Activated T-cell treated with anti-CD3 and anti-CD28 coated beads, Interleukin-2, amount 50 U/mL, for 72 hours (primary cell): ENCODE data around the gene APCDD1L. TPM values are rescaled to one million over a fixed set of nuclear protein-coding genes. Genes with fewer than 3 reads are reported as not detected.
A peak's percentile ranks its signal among the peaks of the same experiment; 100 is the strongest.

Experiments used
- ATAC-seq, 2 donors: fragments of 150-1000 bp; cut with Tn5 transposase; replicated peaks in 1 of 2; 2 replicates each; pipeline ENCODE4 v1.10.0; 2021; ENCODE audit warnings: moderate library complexity in 2 of 2, mild to moderate bottlenecking in 1 of 2
- DNase-seq, 2 donors: peaks; one replicate each; pipeline ENCODE4 v3.0.0; 2021 to 2022; ENCODE audit warnings: mixed read lengths in 1 of 2
- H3K27ac Mint-ChIP-seq: one replicate; pipeline ENCODE4 v1.8.0; 2022; ENCODE audit warnings: mild to moderate bottlenecking, moderate library complexity, mixed read lengths
- H3K27me3 Mint-ChIP-seq: one replicate; pipeline ENCODE4 v1.8.0; 2022; ENCODE audit warnings: low read depth, mixed read lengths
- H3K36me3 Mint-ChIP-seq, 2 donors: one replicate each; pipeline ENCODE4 v1.8.0; 2022; ENCODE audit warnings: mixed read lengths in 2 of 2, mild to moderate bottlenecking in 1 of 2; ENCODE audit not compliant: insufficient read depth in 2 of 2
- H3K4me1 Mint-ChIP-seq: one replicate; pipeline ENCODE4 v1.8.0; 2022; ENCODE audit warnings: low read depth, mixed read lengths
- H3K4me3 Mint-ChIP-seq, 2 donors: one replicate each; pipeline ENCODE4 v1.8.0; 2022; ENCODE audit warnings: mild to moderate bottlenecking in 2 of 2, mixed read lengths in 2 of 2, moderate library complexity in 2 of 2
- H3K9me3 Mint-ChIP-seq, 2 donors: one replicate each; pipeline ENCODE4 v1.8.0; 2022; ENCODE audit warnings: mixed read lengths in 2 of 2
- total RNA-seq, 2 donors: library from RNA; stranded (reverse); gene quantifications; one replicate each; pipeline ENCODE4 v1.2.3, GENCODE V29; 2022

Gene APCDD1L
- total RNA-seq, 2 donors from 2014 or later = not detected

DNA sequence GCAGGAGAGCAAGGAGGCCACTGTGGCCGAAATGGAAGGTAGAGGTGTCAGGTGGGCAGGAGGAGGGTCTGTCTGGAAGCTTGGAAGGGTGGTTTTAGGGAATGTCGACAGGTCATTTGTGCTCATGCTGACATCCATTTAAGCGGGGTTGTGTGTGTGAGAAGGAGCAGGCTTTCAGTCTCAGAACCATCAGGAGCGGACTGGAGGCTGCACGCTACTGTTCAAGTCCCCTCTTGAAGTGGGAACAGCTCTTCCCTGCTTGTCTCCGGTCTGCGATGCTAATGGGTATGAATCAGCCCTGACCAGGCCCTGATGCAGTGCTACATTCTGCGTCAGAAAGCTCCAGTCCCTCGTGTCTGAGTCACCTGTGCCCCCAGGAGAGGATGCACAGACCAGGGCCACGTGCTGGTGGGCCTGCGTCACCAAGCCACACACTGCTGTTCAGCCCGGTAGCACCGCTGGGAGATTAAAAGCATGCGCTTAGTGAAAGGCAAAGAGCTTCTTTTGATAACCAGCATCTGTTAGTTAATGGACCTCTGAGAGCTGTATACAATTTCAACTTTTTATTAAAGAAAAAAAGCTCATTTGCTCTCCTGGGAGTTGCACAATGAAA is 58.0 kb downstream of the APCDD1L start:
- Mint-ChIP-seq H3K27me3 (no peaks in the 10 kb centered on the region), H3K36me3 (peaks cover 7% of the 10 kb centered on the region in 2 donors), H3K27ac (no peak overlapping the region), H3K9me3 (peaks cover 7 to 8% of the 10 kb centered on the region in 2 donors), H3K4me3 (no peak overlapping the region), H3K4me1 (peaks cover 12% of the 10 kb centered on the region)
- ATAC-seq (no peak), DNase-seq (no peak)

DNA sequence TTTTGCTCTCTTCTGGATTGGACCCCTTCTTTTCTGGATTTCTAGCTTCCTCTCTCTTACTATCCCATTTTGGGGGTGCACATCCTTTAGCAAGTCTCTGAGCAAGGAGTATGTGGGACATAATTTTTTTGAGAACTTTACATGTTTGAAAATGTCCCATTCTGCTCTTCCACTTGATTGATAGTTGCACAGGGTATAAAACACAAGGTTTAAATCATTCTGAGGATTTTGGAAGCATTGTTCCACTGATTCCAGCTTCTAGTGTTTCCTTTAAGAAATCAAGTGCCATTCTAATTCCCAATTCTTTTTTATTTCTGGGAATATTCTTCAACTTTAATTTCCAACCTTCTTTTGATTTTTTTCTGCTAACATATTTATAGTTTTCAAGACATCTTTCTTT is 60.7 kb downstream of the APCDD1L start:
- no peak for ATAC-seq
- Mint-ChIP-seq H3K36me3 (peaks cover 7 to 10% of the 10 kb centered on the region in 2 donors), H3K27me3 (no peaks in the 10 kb centered on the region)

DNA sequence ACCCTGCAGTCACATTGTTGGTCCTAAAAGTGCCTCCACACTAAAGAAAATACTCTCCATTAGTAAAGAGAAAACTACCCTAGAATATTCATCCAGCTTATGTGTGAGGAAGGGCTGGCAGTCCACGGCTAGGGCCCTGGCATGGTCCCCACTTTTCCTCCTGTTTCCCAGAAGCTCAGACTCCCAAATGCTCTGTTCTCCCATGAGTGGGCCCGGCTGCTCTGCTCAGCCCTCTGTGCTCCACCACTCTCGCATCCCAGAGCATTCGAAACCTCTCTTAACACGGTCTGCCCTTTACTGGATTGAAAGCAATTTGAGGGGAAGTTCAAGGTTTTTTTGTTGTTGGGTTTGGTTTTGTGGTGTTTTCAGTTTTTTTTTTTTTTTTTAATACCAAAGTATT is 61.8 kb downstream of the APCDD1L start:
- ATAC-seq = no peak
- H3K36me3 Mint-ChIP-seq = peaks cover 7 to 10% of the 10 kb centered on the region in 2 donors

More for the DNA sequence above, 60.7 kb downstream of the APCDD1L start:
- no peak for DNase-seq
- Mint-ChIP-seq H3K27ac (peak overlapping the region; percentile 14), H3K4me3 (no peak overlapping the region), H3K9me3 (peaks cover 7 to 8% of the 10 kb centered on the region in 2 donors), H3K4me1 (peaks cover 12% of the 10 kb centered on the region)

DNA sequence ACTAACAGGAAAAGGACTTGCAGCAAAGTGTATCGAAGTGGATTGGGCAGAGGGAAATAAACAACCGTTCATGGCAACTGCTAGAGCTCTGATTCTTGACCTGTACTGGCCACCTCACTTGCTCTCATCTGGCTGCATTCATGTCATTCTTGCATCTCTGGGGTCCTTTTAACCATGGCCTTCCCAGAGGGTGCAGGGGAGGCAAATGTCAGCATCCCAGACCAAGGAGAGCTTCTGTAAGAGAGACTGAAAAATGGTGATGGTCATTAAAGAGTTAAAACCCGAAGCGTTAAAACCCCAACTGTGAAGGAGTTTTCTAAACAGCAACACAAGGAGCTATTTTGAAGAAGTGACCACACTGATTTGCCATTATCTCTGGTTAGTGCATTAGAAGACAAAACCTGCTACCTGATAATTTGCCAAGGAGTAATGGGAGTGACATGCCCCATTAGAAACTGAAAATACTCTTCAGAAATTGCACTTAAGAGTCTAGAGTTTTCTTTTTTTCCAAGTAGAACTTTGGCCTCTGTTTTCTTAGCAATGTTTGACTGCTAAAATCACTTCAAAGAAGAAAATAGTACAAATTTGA is 62.4 kb downstream of the APCDD1L start:
- peaks cover 7 to 8% of the 10 kb centered on the region in 2 donors for H3K9me3 Mint-ChIP-seq
- ATAC-seq = no peak
- peaks cover 7 to 10% of the 10 kb centered on the region in 2 donors for H3K36me3 Mint-ChIP-seq

More for the DNA sequence above, 61.8 kb downstream of the APCDD1L start:
- no peak overlapping the region for H3K4me3 Mint-ChIP-seq
- H3K27ac Mint-ChIP-seq = no peak overlapping the region
- no peaks in the 10 kb centered on the region for H3K27me3 Mint-ChIP-seq
- DNase-seq = no peak
- H3K4me1 Mint-ChIP-seq = peaks cover 8% of the 10 kb centered on the region
- H3K9me3 Mint-ChIP-seq = peaks cover 7 to 8% of the 10 kb centered on the region in 2 donors

DNA sequence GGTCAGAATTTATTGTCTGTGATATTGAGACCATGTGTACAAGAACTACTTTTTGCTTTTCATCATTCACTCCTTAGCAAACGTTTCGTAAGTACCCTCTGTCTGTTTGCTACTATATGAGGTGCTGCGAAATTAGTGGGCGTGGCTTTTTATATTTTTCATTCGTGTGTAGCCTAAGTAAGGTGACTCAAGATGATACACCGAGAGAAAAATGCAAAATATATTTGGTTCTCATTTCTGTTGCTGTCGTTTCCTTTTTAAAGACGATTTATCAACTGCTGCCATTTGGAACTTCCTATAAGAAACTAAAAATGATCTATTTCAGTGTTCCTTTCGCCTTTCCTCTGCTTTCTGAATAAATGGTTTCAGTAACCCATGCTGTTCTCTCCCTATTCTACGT is 64.9 kb downstream of the APCDD1L start:
- Mint-ChIP-seq H3K36me3 (peaks cover 9 to 15% of the 10 kb centered on the region in 2 donors), H3K4me1 (peaks cover 6% of the 10 kb centered on the region), H3K27me3 (no peaks in the 10 kb centered on the region), H3K4me3 (no peak overlapping the region), H3K9me3 (peaks cover 7 to 8% of the 10 kb centered on the region in 2 donors), H3K27ac (no peak overlapping the region)
- ATAC-seq (no peak), DNase-seq (no peak)

More for the DNA sequence above, 62.4 kb downstream of the APCDD1L start:
- DNase-seq = no peak
- H3K4me3 Mint-ChIP-seq = no peak overlapping the region
- H3K27ac Mint-ChIP-seq = no peak overlapping the region
- peaks cover 2% of the 10 kb centered on the region for H3K4me1 Mint-ChIP-seq
- H3K27me3 Mint-ChIP-seq = no peaks in the 10 kb centered on the region

DNA sequence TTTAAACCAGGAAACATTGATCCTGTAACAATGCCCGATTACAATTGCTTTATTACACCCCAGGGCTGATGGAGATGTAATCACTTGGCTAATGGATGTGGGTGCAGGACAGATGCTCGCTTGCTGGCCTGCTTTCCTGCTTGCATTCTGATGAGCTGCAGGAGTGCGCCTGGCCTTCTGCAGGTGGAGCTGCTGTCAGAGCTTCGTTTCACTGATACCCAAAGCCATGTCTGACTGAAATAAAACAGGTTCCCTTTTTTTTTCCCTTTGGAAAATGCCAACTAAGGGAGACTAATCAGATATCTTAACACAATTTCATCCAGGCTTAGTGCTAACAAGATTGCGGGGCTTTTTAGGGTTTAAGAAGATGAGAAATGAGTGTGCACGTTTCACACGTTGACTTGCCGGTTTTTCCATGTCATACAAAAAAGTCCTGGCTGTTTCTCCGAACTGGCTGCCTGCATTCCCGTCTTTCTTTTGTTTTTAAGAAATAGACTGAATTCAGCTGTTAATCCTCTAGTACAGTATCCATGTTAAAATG is 65.4 kb downstream of the APCDD1L start:
- ATAC-seq = no peak
- no peak overlapping the region for H3K27ac Mint-ChIP-seq
- H3K27me3 Mint-ChIP-seq = no peaks in the 10 kb centered on the region
- H3K4me3 Mint-ChIP-seq = no peak overlapping the region
- H3K36me3 Mint-ChIP-seq = peaks cover 8 to 12% of the 10 kb centered on the region in 2 donors
- DNase-seq = no peak
- peaks cover 6% of the 10 kb centered on the region for H3K4me1 Mint-ChIP-seq
- peaks cover 4 to 6% of the 10 kb centered on the region in 2 donors for H3K9me3 Mint-ChIP-seq

DNA sequence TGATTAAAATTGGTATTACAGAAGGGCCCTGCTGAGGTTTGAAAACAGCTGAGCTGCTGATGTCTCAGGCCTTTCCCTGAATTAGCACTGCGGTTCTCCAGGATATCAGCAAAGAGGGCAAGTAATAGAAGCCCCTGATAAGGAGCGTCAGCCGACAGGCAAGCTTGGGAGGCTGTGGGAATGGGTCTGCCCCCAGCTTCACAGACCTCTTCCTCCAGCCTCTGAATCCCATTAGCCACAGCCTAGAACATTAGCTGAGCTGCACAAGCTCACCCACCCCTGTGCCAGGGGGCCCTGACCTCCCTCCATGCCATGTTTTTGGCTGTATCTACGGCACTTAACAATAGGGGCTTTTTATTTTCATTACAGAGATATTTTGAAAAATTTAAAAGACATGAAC is 66.2 kb downstream of the APCDD1L start:
- peaks cover 6% of the 10 kb centered on the region for H3K4me1 Mint-ChIP-seq
- H3K27me3 Mint-ChIP-seq = no peaks in the 10 kb centered on the region
- H3K27ac Mint-ChIP-seq = no peak overlapping the region
- H3K36me3 Mint-ChIP-seq = peaks cover 3 to 12% of the 10 kb centered on the region in 2 donors
- ATAC-seq (no peak), DNase-seq (no peak)
- H3K4me3 Mint-ChIP-seq = no peak overlapping the region
- peaks cover under 1 to 1% of the 10 kb centered on the region in 2 donors for H3K9me3 Mint-ChIP-seq

DNA sequence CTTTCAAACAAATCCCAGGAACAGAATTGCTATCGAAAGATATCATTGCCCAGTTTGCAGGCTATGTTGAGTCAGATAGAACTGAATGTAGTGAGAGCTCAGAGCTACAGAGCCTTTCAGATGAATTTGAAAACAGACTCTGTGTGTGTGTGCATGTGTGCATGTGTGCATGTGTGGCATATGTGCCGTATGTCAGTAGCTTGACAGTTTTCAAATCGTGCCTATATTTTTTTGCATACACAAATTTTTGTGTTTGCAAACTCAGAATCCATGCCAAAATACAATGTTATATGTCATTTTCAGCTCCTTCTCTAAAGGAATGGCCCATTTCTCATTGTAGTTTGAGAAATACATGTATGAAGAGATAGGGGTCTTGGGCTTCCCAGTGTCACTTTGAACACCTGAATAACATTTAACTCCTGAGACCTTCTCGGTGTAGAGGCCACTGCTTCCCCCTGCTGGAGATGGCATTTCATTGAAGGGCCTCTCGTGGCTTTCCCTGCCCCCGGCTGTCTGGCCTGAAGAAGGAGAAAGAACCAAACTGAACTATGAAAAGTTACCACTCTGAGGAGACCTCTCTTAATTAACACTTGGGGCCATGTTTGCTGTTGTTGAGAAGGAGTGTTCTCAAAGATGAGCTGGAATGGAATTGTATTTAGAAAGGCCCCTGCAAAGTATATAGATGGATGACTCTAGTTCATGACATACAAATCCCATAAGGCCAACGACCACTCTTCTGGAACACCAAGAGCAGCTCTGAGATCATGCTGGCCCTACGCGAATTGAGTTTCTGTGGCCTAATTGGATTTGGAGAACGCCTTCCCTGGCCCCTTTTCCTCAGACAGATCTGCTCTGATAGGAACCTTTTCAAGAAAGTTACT is 67.4 kb downstream of the APCDD1L start:
- DNase-seq = peak; percentile 63
- Mint-ChIP-seq H3K27ac (no peak overlapping the region), H3K9me3 (no peaks in the 10 kb centered on the region), H3K36me3 (peaks cover 2 to 14% of the 10 kb centered on the region in 2 donors), H3K4me3 (no peak overlapping the region), H3K27me3 (no peaks in the 10 kb centered on the region), H3K4me1 (peaks cover 6% of the 10 kb centered on the region)
- ATAC-seq = peak; percentile 62

DNA sequence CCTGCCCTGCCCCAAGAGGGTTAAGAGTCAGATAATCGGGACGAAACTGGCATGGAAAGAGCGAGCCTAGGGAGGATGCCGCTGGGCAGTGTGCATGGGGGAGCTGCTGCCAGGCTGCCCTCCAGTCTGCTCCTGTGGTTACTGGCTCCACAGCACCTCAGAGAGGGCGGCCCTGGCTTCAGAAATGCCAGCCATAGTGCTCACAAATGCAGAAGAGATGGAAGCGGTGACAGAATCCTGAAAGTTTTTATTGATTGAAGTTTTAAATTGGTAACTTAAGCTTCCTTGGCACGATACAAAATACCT is 68.3 kb downstream of the APCDD1L start:
- ATAC-seq (no peak), DNase-seq (no peak)
- no peak overlapping the region for H3K27ac Mint-ChIP-seq
- H3K9me3 Mint-ChIP-seq = no peaks in the 10 kb centered on the region
- H3K4me1 Mint-ChIP-seq = peaks cover 6% of the 10 kb centered on the region
- H3K36me3 Mint-ChIP-seq = peaks cover 3 to 14% of the 10 kb centered on the region in 2 donors
- H3K27me3 Mint-ChIP-seq = no peaks in the 10 kb centered on the region
- no peak overlapping the region for H3K4me3 Mint-ChIP-seq

DNA sequence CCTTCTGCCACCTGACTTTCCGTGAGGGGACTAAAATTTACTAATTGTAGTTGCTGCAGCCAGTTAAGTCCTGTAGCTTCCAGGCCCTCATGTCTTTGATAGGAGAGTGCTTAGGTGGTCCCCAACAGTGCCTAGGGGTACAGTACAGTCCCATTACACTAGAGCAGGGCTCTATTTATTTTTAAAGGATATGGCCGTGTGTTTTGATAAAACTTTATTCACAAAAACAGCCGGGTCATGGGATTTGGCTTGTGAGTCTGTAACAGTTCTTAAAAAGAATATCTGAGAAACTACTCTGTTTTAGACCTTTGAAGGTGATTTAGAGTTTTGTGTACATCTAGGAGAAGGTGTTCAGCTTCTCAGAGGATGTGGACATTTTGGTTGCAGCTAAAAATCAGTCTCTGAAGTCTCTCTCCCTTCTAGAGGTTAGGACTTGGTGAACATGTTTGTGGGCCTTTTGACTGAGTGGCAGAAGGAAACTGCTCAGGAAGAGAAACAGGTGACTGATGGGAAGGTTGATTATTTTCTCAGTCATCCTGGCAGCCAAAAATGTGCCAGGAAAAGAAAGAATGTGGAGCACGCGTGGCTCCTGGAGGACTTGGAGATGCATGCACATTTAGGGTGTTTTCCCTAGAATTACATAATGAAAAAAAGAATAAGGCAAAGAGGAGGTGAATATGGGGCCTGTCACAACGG is 68.8 kb downstream of the APCDD1L start:
- Mint-ChIP-seq H3K4me3 (no peak overlapping the region), H3K27ac (no peak overlapping the region), H3K9me3 (no peaks in the 10 kb centered on the region), H3K4me1 (peaks cover 6% of the 10 kb centered on the region), H3K36me3 (peaks cover 3 to 14% of the 10 kb centered on the region in 2 donors), H3K27me3 (no peaks in the 10 kb centered on the region)
- no peak for DNase-seq
- ATAC-seq = no peak

DNA sequence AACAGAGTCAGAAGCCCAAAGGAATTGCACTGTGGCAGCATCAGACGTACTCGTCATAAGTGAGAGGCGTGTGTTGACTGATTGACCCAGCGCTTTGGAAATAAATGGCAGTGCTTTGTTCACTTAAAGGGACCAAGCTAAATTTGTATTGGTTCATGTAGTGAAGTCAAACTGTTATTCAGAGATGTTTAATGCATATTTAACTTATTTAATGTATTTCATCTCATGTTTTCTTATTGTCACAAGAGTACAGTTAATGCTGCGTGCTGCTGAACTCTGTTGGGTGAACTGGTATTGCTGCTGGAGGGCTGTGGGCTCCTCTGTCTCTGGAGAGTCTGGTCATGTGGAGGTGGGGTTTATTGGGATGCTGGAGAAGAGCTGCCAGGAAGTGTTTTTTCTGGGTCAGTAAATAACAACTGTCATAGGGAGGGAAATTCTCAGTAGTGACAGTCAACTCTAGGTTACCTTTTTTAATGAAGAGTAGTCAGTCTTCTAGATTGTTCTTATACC is 70.4 kb downstream of the APCDD1L start:
- H3K4me3 Mint-ChIP-seq = no peak overlapping the region
- H3K27ac Mint-ChIP-seq = peak overlapping the region; percentile 18
- H3K36me3 Mint-ChIP-seq = peaks cover 3 to 13% of the 10 kb centered on the region in 2 donors

DNA sequence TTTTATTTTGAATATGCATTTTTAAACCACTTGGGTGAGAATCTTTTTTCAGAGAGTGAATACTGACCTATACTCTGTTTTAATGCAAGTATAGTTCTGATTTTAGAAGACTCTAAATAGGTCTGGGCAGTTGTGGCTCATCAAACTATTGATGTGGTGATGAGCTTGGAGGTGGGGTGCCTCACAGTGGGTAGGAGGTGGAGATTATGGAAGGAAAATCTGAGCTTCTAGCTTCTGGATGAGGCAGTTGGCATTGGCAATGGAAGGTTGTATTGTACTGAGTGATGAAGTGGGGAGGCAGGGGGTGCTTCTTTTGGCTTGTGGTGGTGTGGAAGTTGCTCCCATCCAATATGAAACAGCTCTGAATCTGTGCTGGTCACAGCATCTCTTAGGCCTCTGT is 73.5 kb downstream of the APCDD1L start:
- Mint-ChIP-seq H3K4me3 (no peak overlapping the region), H3K4me1 (peaks cover 9% of the 10 kb centered on the region), H3K27me3 (no peaks in the 10 kb centered on the region), H3K27ac (no peak overlapping the region), H3K36me3 (peaks cover 3 to 14% of the 10 kb centered on the region in 2 donors), H3K9me3 (no peaks in the 10 kb centered on the region)
- DNase-seq (no peak), ATAC-seq (no peak)

More for the DNA sequence above, 70.4 kb downstream of the APCDD1L start:
- ATAC-seq = no peak
- no peak for DNase-seq
- Mint-ChIP-seq H3K9me3 (no peaks in the 10 kb centered on the region), H3K27me3 (no peaks in the 10 kb centered on the region), H3K4me1 (peaks cover 6% of the 10 kb centered on the region)
